ENCODE results near the gene GALT. TPM values are rescaled to one million over a fixed set of nuclear protein-coding genes. Genes with fewer than 3 reads are reported as not detected.

The GALT gene
- total RNA-seq, 2 donors from 2014 or later, result 44.3 to 49.3 TPM

DNA sequence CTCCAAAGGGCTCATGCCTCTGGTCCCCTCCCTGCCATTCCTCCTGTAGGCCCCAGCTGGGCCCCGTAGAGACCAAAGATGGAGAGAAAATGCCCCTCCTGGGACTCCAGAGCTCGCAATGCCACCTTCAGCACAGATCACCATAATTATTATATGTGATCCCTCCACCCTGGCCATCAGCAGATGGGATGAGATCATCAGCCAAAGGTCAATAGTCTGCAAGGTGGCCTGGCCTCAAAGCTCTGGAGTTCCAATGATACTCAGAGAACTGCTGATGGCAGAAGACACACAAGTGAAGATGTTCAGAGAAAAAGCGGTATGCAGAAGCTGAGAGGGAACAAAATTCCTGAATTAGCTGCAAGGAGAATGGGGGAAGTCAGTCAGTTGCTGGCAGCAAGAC is 39.6 kb upstream of the GALT start:
- H3K36me3 Mint-ChIP-seq (ENCODE audit: low read depth), result no peaks in the 10 kb centered on the region
- DNase-seq, result no peak
- H3K9ac ChIP-seq (ENCODE audit: extremely low read depth, low read length, poor library complexity, severe bottlenecking), result no peak overlapping the region
- peaks cover 4% of the 10 kb centered on the region for H3K36me3 ChIP-seq (ENCODE audit: control insufficient read depth, insufficient read depth, low read length)
- WGBS, 2 experiments (ENCODE audit: insufficient coverage in 1 of 2, insufficient read length in 1 of 2), result 92 to 100% methylated on average over 2 to 3 of the region's 3 CpGs
- no peak overlapping the region for H3K27ac Mint-ChIP-seq
- no peak overlapping the region for H3K27ac ChIP-seq (ENCODE audit: low read depth, low read length)
- H3K4me1 ChIP-seq (ENCODE audit: control insufficient read depth, insufficient read depth, low read length), result no peaks in the 10 kb centered on the region
- peaks cover 20% of the 10 kb centered on the region for H3K27me3 ChIP-seq (ENCODE audit: control insufficient read depth, insufficient read depth, low read length, poor library complexity, severe bottlenecking)
- no peak overlapping the region for H3K4me3 ChIP-seq (ENCODE audit: low read length)
- no peaks in the 10 kb centered on the region for H3K9me3 ChIP-seq (ENCODE audit: control insufficient read depth, low read length)
- H3K9me3 Mint-ChIP-seq, result no peaks in the 10 kb centered on the region
- TF ChIP-seq, protein P1, sequence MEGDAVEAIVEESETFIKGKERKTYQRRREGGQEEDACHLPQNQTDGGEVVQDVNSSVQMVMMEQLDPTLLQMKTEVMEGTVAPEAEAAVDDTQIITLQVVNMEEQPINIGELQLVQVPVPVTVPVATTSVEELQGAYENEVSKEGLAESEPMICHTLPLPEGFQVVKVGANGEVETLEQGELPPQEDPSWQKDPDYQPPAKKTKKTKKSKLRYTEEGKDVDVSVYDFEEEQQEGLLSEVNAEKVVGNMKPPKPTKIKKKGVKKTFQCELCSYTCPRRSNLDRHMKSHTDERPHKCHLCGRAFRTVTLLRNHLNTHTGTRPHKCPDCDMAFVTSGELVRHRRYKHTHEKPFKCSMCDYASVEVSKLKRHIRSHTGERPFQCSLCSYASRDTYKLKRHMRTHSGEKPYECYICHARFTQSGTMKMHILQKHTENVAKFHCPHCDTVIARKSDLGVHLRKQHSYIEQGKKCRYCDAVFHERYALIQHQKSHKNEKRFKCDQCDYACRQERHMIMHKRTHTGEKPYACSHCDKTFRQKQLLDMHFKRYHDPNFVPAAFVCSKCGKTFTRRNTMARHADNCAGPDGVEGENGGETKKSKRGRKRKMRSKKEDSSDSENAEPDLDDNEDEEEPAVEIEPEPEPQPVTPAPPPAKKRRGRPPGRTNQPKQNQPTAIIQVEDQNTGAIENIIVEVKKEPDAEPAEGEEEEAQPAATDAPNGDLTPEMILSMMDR (conservative IDR thresholded peaks at IDR 0.05), result no peak
- peaks cover 10% of the 10 kb centered on the region for H3K4me1 Mint-ChIP-seq
- H3K27me3 Mint-ChIP-seq (ENCODE audit: insufficient read depth), result no peaks in the 10 kb centered on the region
- H3K4me3 Mint-ChIP-seq, result no peak overlapping the region

DNA sequence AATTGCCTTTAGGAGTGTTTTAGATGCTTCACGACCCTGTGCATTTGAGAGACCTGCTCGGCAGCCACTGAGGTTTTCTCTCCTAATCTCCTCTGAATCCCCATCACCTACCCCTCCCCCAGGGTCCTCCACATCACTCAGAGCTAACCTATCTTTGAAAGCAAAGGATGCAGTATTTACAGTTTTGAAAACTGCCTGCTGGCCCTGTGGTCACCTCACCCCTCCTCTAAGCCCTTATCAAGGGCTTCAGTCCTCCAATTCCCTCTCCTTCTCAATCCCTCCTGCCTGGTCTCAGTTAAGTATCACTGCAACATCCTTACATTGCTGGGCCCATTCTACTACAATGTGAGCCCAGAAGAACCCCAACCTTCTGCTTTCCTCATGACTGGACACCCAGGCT is 39.1 kb upstream of the GALT start:
- no peak for DNase-seq
- Histone ChIP-seq H3K4me1 (ENCODE audit: control insufficient read depth, insufficient read depth, low read length) (no peaks in the 10 kb centered on the region), H3K36me3 (ENCODE audit: control insufficient read depth, insufficient read depth, low read length) (peaks cover 4% of the 10 kb centered on the region), H3K4me3 (ENCODE audit: low read length) (no peak overlapping the region), H3K9me3 (ENCODE audit: control insufficient read depth, low read length) (no peaks in the 10 kb centered on the region), H3K27ac (ENCODE audit: low read depth, low read length) (no peak overlapping the region), H3K27me3 (ENCODE audit: control insufficient read depth, insufficient read depth, low read length, poor library complexity, severe bottlenecking) (peaks cover 20% of the 10 kb centered on the region), H3K9ac (ENCODE audit: extremely low read depth, low read length, poor library complexity, severe bottlenecking) (no peak overlapping the region)
- Mint-ChIP-seq H3K9me3 (no peaks in the 10 kb centered on the region), H3K27me3 (ENCODE audit: insufficient read depth) (no peaks in the 10 kb centered on the region), H3K4me1 (peaks cover 13% of the 10 kb centered on the region), H3K27ac (no peak overlapping the region), H3K4me3 (no peak overlapping the region), H3K36me3 (ENCODE audit: low read depth) (no peaks in the 10 kb centered on the region)
- TF ChIP-seq, protein P1 (conservative IDR thresholded peaks at IDR 0.05), result no peak
- 57 to 69% methylated on average over 2 of the region's 2 CpGs for WGBS, 2 experiments (ENCODE audit: insufficient coverage in 1 of 2, insufficient read length in 1 of 2)

DNA sequence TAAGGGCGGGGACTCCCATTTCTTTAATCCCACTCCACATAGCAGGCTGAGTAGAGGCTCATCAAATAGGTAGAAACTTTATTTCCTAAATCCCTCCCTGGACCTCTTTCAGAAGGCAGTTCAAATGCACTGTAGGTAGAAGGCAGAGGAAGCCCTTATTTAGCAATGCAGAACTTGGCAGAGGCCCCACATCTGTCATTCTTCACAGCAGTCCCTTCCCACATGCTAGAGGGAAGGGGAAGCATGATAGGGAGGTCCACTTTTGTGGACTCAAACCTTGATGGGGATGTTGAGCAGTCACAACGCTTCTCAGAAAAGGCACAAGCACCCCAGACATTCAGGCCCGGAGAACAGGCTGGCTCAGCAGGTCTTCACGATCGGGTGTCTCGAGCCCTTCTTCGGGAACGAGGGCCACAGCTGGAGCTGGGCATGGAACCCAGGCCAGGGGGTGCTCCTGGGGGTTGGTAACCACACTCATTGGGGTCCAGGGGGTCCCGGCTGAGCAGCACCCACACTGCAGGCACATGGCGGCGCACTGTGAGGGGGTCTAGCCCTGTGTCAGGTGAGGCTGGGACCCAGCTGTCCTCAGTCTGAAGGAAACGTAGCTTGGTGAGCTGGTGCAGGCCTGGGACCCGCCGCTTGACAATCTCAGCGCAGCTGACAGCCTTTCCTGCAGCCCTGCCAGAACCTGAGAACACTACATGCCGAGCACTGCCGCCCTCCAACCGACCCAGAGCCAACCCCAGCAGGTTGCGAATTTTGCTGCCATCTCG is 35.9 kb upstream of the GALT start:
- Mint-ChIP-seq H3K9me3 (no peaks in the 10 kb centered on the region), H3K27me3 (ENCODE audit: insufficient read depth) (peaks cover 1% of the 10 kb centered on the region), H3K27ac (no peak overlapping the region), H3K4me3 (peak overlapping the region; percentile 85), H3K4me1 (peaks cover 18% of the 10 kb centered on the region), H3K36me3 (ENCODE audit: low read depth) (peaks cover 13% of the 10 kb centered on the region)
- Histone ChIP-seq H3K4me1 (ENCODE audit: control insufficient read depth, insufficient read depth, low read length) (no peaks in the 10 kb centered on the region), H3K27ac (ENCODE audit: low read depth, low read length) (no peak overlapping the region), H3K9ac (ENCODE audit: extremely low read depth, low read length, poor library complexity, severe bottlenecking) (no peak overlapping the region), H3K9me3 (ENCODE audit: control insufficient read depth, low read length) (no peaks in the 10 kb centered on the region), H3K4me3 (ENCODE audit: low read length) (peak overlapping the region; percentile 90), H3K36me3 (ENCODE audit: control insufficient read depth, insufficient read depth, low read length) (peaks cover 4% of the 10 kb centered on the region), H3K27me3 (ENCODE audit: control insufficient read depth, insufficient read depth, low read length, poor library complexity, severe bottlenecking) (peaks cover 6% of the 10 kb centered on the region)
- no peak for DNase-seq
- TF ChIP-seq, protein P1 (conservative IDR thresholded peaks at IDR 0.05), result no peak
- 93 to 96% methylated on average over 8 to 20 of the region's 20 CpGs for WGBS, 2 experiments (ENCODE audit: insufficient coverage in 1 of 2, insufficient read length in 1 of 2)

All from endodermal cell (in vitro differentiated cells).